HG03558 (cell line): ENCODE measurements around the gene ASTN2.
"Not testable (repeated sequence)": the region's sequence is repeated elsewhere in the genome, so short reads cannot be mapped to it uniquely, and the experiment has no call there.

Experiments
- ATAC-seq: cut with Tn5 transposase; IDR thresholded peaks from one replicate; pipeline ENCODE4 v1.9.1; 2021; ENCODE audit warnings: moderate number of reproducible peaks; ENCODE audit not compliant: unreplicated experiment; ENCODE audit errors: extremely low read depth

The ASTN2 gene

DNA sequence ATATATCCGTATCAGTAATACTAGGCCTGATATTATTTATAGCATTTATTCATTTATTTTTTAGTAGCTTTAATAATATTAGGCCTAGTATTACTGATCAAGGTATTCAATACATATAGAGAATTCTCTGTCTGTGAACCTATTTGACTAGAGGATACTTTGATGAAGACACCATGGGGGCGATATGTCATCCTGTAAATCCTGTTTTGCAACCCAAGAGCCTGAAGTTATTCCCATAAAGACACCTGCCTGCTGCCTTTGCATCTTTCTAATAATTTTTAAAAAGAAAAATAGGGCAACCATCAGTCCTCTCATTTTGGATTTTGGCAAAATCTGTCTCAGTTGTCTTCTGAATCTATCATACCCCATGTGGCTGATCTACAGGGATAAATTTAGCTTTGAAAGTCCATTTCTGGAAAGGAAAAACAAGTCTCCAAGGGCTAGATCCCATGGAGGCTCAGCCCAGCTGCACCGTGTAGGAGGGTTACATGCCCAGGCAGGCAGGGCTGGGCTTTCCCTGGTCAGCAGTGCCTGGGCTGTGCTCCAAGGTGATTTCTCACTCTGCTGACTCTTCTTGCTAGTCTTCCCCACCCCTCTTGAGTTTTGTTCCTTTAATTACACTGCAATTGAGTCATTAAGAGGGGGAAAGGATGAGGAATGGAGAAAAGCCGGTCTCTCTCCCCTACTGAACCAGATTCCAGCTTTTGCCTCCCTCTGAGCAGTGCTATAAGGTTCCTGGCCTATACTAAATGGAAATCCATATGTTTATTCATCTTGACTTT, 558.8 kb downstream of the ASTN2 start:
- ATAC-seq: no peak

DNA sequence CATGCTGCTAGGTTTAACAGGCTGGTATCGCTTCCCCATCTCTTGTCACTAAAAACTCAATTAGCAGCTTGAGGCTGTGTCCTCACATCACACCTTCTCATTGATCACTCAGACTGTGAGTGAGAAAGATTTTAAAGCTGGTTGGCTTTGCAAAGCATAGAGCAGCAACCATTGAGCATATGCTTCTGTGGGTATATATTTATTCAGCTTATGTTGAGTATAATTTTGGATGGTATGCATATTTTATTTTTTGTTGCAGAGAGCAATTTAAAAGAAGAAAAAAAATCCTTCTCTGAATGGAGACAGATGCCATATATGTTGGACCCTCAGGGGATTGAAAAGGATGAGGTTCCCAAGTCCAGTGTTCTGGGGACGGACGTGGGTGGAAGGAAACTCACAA, 565.1 kb downstream of the ASTN2 start:
- no peak for ATAC-seq

DNA sequence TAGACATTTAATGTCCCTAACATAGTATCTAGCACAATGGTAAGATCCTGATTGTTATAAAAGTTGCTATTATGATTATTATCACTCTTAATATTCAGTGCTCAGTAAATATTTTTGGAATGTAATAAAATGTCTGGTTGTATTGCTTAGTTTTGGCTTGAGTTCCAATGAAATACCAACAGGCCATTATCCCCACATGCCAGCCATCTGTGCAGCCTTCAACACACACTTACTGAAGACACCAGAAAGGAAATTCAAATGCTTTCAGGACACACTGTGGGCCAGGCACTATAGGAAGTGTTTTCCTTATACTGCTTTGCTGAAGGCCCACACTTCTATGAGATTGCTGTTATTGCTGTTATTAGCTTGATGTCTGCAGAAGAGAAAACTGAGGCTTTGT, 570.2 kb downstream of the ASTN2 start:
- ATAC-seq: no peak

DNA sequence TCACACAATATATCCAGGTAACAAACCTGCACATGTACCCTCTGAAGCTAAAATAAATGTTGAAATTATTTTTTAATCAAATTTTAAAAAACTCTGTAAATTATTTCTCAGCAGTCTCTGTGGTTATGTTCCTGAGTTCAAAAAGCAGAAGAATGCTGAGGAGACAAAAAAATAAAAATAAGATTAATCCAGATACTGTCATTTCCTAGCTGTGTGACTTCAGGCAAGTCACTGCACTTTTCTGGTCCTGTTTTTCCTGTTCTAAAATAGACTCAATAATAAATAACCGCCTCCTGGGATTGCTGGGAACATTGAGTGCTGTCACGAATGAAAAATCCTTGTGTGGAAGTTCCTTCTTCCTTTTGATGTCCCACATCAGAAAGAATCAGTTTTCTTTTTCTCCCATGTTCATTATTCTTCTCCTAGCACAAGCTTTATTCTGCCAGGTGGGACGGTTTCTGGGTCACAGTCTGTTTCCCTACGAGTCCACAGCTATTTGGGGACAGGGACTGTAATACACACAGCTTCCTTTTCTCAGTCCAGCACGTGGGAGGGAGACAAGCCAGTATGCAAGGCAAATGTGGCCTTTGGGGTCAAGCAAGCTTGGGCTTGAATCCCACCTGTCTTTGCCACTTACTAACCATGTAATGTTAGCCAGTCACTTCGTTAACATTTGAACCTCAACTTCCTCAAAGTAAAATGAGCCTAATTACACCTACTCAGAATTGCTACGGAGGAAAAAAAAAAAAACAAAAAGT, 570.8 kb downstream of the ASTN2 start:
- no peak for ATAC-seq

DNA sequence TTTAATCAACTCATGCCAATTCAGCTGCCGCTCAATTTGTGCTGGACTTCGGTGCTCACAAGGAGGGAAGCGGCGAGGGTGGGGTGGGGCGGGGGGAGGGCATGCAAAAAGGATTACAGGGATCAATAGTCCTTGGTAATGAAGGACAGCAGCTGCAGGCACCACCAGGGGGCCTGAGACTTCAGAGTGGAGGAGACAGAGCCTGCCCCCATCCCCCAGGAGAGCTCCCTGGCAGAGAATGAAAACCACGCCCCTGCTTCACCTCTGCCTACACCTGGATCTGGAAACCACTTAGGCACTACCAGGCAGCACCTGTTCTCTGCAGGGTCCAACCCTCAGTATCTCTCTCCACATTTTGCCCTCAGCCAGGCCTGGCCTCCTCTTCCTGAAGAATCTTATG, 572.2 kb downstream of the ASTN2 start:
- ATAC-seq: no peak

DNA sequence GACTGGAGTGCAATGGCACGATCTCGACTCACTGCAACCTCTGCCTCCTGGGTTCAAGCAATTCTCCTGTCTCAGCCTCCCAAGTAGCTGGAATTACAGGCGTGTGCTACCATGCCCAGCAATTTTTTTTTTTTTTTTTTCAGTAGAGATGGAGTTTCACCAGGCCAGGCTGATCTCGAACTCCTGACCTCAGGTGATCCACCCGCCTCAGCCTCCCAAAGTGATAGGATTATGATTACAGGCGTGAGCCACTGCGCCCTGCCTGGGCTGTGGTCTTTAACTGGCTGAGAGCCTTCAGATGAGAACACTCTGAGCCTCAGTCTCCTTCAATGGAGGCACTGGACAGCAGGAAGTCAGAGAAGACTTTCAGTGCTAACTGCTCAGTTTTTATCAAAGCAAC, 576.4 kb downstream of the ASTN2 start:
- ATAC-seq: not testable (repeated sequence)

DNA sequence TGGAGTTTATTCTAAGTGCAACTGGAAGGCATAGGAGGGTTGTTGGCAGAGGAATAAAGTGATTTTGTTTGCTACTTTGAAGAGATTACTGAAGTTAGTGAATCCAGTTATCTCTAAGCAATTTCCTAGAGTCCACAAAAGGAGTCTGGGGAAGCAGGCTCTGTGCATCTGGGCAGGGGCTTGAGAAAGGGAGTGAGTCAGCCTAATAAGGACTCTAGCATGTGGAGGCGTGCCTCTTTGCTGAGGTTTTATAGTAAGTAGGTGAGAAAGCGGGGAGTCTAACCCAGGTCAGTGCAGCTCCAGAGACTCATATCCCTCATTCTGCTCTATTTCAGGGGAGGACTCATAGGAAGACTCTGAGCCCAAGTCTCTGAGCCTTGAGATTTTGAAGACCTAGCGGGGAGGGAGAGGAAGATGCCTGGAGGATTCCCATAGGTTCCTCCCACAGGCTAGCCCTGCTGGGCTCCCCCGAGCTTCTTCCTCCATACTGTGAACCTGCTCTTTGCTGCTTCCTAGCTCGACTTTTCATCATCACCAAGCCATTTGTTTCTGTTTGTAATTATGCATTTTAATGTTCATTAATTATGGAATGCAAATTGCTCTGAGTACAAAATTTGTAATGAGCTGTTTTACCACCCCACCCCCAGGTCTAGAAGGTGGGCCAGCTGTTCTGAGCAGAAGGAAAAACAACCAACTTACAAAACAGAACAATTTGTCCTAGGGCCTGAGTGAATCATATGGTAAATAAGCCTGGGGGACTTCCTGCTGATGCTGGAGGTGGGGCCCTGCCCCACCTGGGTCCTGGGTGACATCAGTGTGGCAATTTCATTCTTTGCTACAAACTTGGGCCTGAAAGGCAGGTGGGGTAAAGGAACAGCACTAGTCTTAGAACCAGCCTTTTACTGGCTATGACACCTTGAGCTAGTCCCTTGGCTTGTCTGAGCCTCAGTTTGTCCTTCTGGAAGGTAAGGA, 577.6 kb downstream of the ASTN2 start:
- no peak for ATAC-seq

DNA sequence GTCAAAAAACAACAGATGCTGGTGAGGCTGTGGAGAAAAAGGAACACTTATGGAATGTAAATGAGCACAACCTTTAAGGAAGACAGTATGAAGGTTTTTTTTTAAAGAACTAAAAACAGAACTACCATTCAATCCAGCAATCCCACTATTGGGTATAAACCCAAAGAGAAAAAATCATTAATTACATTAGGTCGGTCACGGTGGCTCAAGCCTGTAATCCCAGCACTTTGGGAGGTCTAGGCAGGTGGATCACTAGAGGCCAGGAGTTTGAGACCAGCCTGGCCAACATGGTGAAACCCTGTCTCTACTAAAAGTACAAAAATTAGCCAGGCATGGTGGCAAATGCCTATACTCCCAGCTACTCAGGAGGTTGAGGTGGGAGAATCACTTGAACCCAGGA, 584.5 kb downstream of the ASTN2 start:
- not testable (repeated sequence) for ATAC-seq

DNA sequence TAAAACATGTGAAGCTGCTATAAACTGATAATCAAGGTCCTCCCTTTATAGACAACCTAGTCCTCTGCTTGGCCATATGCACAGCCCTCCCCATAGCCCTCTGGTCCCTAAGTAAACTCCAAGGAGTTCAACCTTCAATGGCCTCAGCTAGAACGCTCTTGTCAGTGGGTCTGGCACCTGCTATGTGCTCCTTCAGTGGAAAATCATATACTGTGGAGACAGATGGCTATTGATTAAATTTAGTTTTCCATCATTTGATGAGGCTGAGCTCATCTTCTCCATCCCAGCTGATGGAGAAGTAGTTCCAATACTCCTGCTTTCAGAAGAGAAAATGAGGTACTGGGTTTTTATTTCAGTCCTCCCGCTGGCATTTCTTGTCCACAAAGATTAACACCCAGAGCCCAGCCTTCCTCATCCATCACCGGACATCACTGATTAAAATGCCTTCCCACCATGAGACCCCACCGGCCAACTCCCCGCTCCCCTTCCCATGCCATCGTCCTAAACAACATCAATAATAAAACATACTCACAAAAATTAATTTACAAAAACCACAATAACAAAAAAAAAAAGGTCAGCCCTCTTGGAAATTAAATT, 593.1 kb downstream of the ASTN2 start:
- no peak for ATAC-seq

DNA sequence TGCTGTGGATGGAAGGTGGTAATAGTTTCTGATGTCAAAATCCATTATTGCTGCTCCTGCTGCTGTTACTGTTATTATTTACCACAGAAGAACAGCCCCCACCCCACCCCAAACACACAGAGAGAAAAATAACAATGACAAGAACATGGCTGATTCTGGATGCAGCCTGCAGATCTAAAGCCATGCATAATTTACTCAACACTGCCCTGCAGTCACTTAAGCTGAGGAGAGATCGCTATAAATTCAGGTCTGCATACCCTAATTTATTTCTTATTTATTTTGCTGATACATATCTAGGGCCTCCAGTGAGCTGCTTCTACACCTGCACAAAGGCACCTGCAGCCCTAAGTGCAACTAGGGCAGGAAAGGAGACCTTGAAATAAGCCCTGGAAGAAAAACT, 595.7 kb downstream of the ASTN2 start:
- ATAC-seq: no peak

DNA sequence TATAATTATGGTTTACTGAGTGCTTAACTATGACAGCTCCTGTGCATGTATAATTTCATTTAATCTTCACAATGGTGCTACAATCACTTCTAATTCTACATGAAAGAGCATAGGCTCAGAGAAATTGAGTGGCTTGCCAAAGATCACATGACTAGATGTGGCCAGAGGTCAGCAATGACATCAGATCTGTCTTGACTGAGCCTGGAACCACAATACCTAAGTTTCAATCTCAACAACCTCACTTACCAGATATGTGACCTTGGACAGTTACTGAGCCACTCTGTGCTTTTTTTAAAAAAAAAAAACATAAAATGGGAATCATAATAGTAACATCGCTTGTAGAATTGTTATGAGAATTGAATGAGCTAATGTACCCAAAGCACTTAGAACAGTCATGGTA, 597.1 kb downstream of the ASTN2 start:
- no peak for ATAC-seq

DNA sequence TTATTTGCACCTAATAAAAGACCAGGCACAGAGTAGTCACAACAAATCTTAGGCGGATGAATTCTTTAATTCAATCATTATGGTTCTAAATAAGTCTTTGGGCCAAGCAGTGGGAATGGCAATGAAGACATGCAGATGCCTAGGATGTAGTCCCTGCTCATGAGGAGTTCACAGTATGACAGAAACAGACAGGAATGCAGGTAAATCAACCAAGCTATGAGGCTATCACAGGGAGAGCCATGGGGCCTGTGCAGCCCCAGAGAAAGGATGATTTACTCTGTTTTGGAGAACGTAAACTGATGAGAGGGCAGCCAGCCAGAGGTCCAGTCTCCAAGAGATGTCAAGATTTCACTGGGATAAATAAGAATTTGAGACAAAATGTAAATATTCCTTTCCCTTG, 598.4 kb downstream of the ASTN2 start:
- ATAC-seq: no peak

DNA sequence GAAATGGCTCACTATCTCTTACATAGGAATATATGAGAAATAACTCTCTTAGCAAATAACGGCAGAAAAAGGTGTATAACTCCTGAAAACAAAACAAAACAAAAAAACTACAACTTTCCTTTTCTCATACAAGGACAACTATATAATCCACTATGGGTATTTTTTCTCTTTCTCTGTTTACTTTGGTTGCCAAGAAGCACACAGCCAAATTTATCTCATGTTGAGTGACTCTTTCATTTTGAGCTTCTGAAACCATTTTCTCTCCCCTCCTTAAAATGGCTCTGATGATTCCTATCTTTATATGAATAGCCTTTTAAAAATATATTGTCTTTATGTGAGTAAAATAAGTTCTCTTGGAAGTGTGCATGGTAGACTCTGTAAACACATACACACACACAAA, 599.0 kb downstream of the ASTN2 start:
- ATAC-seq: no peak

DNA sequence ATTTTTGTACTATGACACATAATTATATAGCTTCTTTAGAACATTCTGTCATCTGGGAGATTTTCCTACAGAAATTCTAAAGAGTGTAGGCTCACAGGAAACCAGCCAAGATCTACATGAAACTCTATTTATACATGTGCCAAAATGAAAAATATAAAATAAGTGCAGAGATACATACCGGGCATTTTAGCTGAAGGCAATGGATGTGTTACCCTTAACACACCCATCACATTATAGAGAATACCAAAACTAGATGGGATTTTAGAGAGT, 601.9 kb downstream of the ASTN2 start:
- no peak for ATAC-seq

DNA sequence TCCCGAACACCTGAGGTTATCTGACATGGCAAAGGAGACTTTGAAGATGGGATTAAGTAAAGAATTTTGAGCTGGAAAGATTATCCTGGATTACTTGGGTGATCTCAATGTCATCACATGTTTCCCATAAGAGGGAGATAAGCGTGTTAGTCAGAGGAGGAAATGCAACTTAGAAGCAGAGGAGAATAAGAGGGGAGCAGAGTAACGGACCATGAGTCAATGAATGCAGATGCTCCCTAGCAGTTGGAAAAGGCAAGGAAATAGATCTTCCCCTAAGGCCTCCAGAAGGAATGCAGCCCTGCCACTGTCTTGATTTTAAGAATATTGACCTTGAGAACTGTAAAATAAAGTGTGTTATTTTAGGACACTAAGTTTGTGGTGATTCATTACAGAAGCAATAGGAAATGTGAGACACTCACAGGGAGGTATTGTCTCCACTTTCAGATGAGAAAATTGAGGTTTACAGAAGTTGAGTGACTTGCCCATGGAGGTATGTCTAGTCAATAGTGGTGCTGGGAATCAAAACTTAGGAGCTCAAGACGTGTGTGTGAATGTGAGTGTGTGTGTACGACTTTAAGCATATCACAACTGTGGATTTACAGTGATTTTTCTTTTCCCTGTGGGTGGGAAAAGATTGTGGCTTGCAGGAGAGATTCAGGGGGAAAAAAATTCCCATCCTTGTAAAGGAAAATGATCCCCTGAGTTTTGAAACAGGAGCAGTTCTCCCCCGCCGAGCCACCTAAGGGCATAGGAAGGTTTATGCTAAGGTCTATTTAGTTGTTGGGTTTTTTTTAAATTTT, 602.4 kb downstream of the ASTN2 start:
- ATAC-seq: no peak

DNA sequence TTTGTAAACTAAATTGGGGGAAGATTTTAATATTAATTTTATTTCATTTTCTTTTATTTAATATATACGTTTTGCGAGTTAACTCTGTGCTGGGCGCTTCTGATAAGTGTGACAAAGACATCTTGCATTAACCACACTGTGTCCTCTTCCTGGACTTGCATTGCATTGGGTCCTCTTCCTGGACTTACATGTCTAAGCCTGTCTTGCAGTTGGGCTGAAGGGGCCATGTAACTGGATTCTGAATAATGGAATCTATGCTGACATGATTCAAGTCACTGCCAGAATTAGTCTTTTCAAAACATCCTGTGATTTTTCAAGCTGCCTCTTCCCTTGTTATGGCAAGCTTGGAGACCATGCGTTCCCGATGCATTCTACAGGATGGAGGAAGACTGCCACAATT, 605.2 kb downstream of the ASTN2 start:
- ATAC-seq: no peak

DNA sequence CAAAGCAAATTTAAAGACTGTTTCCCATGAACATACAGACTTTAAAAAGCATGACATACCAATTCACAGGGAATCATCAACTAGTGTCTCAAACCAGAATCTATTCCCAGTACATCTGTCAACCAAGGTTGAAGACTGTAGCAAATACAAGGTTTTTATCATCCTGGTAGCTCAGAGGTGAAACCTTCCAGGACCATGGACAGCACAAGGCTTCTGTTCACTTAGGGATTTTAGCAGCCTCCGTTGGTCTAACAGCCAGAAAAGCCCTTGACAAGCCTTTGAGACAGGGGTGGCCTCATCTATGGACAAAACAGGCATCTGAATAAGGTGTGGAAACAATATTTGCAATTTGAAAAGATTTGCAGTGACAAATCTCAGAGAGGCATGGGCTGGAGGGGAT, 608.8 kb downstream of the ASTN2 start:
- ATAC-seq: no peak

DNA sequence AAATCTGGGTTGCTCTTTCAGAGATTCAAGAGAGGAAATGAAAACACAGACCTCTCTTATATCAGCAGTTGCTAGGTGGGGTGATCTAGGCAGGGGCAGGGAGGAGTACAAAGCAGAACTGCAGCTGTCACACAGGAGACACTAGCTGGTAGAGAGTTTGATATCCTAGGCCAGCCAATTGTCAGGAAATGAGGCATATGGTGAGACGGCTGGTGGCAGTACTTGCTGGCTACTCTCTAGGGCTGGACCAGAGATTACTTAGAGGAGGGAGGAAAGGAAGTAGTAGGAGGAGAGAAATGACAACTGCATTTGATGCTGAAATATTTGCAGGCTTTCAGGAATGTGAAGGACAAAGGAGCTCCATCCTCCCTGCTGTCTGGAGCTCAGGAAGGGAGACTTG, 614.0 kb downstream of the ASTN2 start:
- ATAC-seq: no peak

DNA sequence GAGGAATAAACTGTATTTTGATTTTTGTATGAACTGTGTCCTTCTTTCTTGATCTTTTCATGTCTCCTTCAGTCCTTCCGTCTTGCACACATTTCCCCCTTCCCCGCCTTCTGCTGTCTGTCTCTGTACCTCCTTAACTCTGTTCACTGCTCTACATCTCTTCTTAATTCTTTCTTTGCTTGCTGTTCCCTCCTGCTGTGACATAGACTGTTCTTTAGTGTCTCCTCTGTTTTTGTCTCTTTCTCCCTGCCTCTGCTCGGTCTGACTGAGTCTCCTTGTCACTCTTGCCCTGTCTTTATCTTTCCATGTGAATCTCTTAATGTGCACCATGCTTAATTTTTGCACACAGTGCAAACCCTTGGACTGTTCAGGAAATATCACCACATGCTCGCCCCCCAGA, 614.8 kb downstream of the ASTN2 start:
- ATAC-seq: no peak

DNA sequence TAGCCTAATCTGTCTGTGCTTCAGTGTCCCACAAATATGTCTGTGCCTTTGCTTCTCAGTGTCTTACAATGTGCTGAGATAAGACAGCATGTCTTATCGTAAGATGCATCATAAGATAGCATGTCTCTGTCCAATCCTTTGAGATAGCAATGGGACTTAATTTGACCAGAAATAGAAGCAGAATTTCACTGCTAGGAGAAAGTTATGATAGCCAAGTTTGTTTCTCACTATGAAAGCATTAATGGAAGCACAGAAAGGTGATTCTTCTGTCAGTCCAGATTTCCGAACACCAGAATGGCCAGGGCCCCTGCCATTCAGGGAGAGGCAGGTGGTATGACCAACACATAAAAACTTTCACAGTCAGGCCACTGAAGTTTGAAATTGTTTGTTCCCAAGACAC, 616.3 kb downstream of the ASTN2 start:
- no peak for ATAC-seq
